ENCODE measurements around the gene NAV2. TPM values are rescaled to one million over a fixed set of nuclear protein-coding genes. Genes with fewer than 3 reads are reported as not detected.

NAV2 gene
- total and polyA plus RNA-seq, 2 donors = 2.0 to 5.8 TPM

- Histone ChIP-seq H3K9me3 (ENCODE audit: control insufficient read depth in 2 of 2, insufficient read depth in 1 of 2, low read length in 1 of 2) (no peaks in the 10 kb centered on the region), H3K4me3 (ENCODE audit: low read length in 2 of 2) (no peak overlapping the region), H3K27ac (ENCODE audit: low read depth in 1 of 2, low read length in 1 of 2) (no peak overlapping the region), H3K4me1 (ENCODE audit: control insufficient read depth in 2 of 2, insufficient read depth in 2 of 2, low read length in 2 of 2) (no peaks in the 10 kb centered on the region), H3K27me3 (ENCODE audit: control insufficient read depth in 2 of 2, insufficient read depth in 1 of 2, low read length in 1 of 2) (no peaks in the 10 kb centered on the region), H3K36me3 (ENCODE audit: control insufficient read depth in 2 of 2, insufficient read depth in 2 of 2, low read length in 1 of 2) (no peaks in the 10 kb centered on the region)
- DNase-seq (ENCODE audit: low read depth in 6 of 9, low spot score in 9 of 9) = no peak
- 92% methylated on average over 1 of the region's 1 CpG for WGBS
Measured at GRCh38 chr11:20007386-20007785, 294.7 kb downstream of the NAV2 start.

DNA sequence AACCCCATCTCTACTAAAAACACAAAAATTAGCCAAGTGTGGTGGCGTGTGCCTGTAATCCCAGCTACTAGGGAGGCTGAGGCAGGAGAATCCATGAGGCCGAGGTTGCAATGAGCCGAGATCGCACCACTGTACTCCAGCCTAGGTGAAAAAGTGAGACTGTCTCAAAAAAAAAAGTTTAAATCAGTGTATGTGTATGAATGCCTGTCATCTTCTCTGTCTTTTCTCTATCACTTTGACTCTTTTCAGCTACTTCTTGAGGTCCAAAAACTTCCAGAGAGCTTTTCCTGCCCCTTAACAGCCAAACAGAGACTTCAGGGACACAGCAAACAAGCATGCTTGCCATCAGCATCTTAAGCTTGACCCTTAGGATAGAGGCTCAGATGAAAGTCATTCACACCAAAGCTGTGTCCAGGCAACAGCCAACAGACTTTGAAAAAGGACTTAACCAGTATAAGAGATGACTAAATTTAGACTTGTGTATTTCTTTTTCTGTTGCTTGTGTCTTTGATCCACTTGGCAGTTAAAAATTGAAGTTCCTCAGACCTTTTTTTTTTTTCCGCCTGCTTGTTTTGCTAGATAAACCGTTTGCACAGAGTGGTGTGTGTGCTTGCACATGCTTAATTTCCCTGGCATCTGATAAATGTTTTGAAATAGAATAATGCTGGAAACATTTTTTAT lies 295.7 kb downstream of the NAV2 start:
- 75% methylated on average over 6 of the region's 6 CpGs for WGBS
- Histone ChIP-seq H3K27ac (ENCODE audit: low read depth in 1 of 2, low read length in 1 of 2) (no peak overlapping the region), H3K36me3 (ENCODE audit: control insufficient read depth in 2 of 2, insufficient read depth in 2 of 2, low read length in 1 of 2) (no peaks in the 10 kb centered on the region), H3K9me3 (ENCODE audit: control insufficient read depth in 2 of 2, insufficient read depth in 1 of 2, low read length in 1 of 2) (no peaks in the 10 kb centered on the region), H3K27me3 (ENCODE audit: control insufficient read depth in 2 of 2, insufficient read depth in 1 of 2, low read length in 1 of 2) (no peaks in the 10 kb centered on the region), H3K4me3 (ENCODE audit: low read length in 2 of 2) (no peak overlapping the region), H3K4me1 (ENCODE audit: control insufficient read depth in 2 of 2, insufficient read depth in 2 of 2, low read length in 2 of 2) (no peaks in the 10 kb centered on the region)
- DNase-seq (ENCODE audit: low read depth in 6 of 9, low spot score in 9 of 9) = no peak

GRCh38 chr11:20008871-20009644 lies 296.4 kb downstream of the NAV2 start:
- H3K27me3 ChIP-seq (ENCODE audit: control insufficient read depth in 2 of 2, insufficient read depth in 1 of 2, low read length in 1 of 2) = no peaks in the 10 kb centered on the region
- H3K4me3 ChIP-seq (ENCODE audit: low read length in 2 of 2) = no peak overlapping the region
- no peak for DNase-seq (ENCODE audit: low read depth in 6 of 9, low spot score in 9 of 9)
- 60% methylated on average over 10 of the region's 10 CpGs for WGBS
- H3K27ac ChIP-seq (ENCODE audit: low read depth in 1 of 2, low read length in 1 of 2) = no peak overlapping the region
- H3K4me1 ChIP-seq (ENCODE audit: control insufficient read depth in 2 of 2, insufficient read depth in 2 of 2, low read length in 2 of 2) = no peaks in the 10 kb centered on the region
- H3K36me3 ChIP-seq (ENCODE audit: control insufficient read depth in 2 of 2, insufficient read depth in 2 of 2, low read length in 1 of 2) = no peaks in the 10 kb centered on the region
- H3K9me3 ChIP-seq (ENCODE audit: control insufficient read depth in 2 of 2, insufficient read depth in 1 of 2, low read length in 1 of 2) = no peaks in the 10 kb centered on the region

GRCh38 chr11:20010156-20010850 lies 297.7 kb downstream of the NAV2 start:
- H3K36me3 ChIP-seq (ENCODE audit: control insufficient read depth in 2 of 2, insufficient read depth in 2 of 2, low read length in 1 of 2) = no peaks in the 10 kb centered on the region
- no peaks in the 10 kb centered on the region for H3K9me3 ChIP-seq (ENCODE audit: control insufficient read depth in 2 of 2, insufficient read depth in 1 of 2, low read length in 1 of 2)
- no peak overlapping the region for H3K27ac ChIP-seq (ENCODE audit: low read depth in 1 of 2, low read length in 1 of 2)
- H3K4me3 ChIP-seq (ENCODE audit: low read length in 2 of 2) = no peak overlapping the region
- DNase-seq (ENCODE audit: low read depth in 6 of 9, low spot score in 9 of 9) = no peak
- H3K27me3 ChIP-seq (ENCODE audit: control insufficient read depth in 2 of 2, insufficient read depth in 1 of 2, low read length in 1 of 2) = no peaks in the 10 kb centered on the region
- WGBS = 95% methylated on average over 8 of the region's 8 CpGs
- H3K4me1 ChIP-seq (ENCODE audit: control insufficient read depth in 2 of 2, insufficient read depth in 2 of 2, low read length in 2 of 2) = no peaks in the 10 kb centered on the region

- WGBS = 94% methylated on average over 3 of the region's 3 CpGs
- no peak for DNase-seq (ENCODE audit: low read depth in 6 of 9, low spot score in 9 of 9)
Measured at GRCh38 chr11:20010851-20011225, 298.2 kb downstream of the NAV2 start.

DNA sequence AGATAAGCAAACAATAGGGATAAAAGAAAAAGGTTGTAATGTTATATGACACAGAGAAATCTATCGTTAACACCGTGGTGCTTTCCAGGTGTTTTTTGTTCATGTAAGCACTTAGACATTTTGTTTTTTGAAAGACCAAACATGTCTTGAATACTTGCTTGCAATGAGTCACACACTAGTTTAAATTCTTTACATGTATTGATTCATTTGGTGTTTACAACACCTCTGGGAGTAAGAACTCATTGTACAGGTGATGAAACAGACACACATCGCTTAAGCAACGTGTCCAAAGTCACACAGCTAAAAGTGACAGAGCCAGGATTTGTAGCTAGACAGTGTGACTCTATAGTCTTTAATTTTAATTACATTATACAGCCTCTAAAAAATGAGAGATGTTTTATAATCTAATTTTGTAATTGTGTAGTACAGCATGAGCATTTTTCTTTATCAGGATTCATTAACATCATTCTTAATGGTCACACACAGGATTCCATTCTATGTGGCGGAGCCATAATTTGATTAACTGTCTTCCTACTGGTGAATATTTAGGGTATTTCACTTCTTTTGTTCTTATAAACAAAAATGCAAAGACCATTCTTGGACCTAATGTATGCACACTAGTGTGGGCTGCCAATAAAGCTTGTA lies 298.8 kb downstream of the NAV2 start:
- no peaks in the 10 kb centered on the region for H3K27me3 ChIP-seq (ENCODE audit: control insufficient read depth in 2 of 2, insufficient read depth in 1 of 2, low read length in 1 of 2)
- H3K27ac ChIP-seq (ENCODE audit: low read depth in 1 of 2, low read length in 1 of 2) = no peak overlapping the region
- no peaks in the 10 kb centered on the region for H3K4me1 ChIP-seq (ENCODE audit: control insufficient read depth in 2 of 2, insufficient read depth in 2 of 2, low read length in 2 of 2)
- DNase-seq (ENCODE audit: low read depth in 6 of 9, low spot score in 9 of 9) = no peak
- H3K4me3 ChIP-seq (ENCODE audit: low read length in 2 of 2) = no peak overlapping the region
- WGBS = 94% methylated on average over 5 of the region's 5 CpGs
- no peaks in the 10 kb centered on the region for H3K36me3 ChIP-seq (ENCODE audit: control insufficient read depth in 2 of 2, insufficient read depth in 2 of 2, low read length in 1 of 2)
- no peaks in the 10 kb centered on the region for H3K9me3 ChIP-seq (ENCODE audit: control insufficient read depth in 2 of 2, insufficient read depth in 1 of 2, low read length in 1 of 2)

More at GRCh38 chr11:20010851-20011225, 298.2 kb downstream of the NAV2 start:
- Histone ChIP-seq H3K4me3 (ENCODE audit: low read length in 2 of 2) (no peak overlapping the region), H3K27me3 (ENCODE audit: control insufficient read depth in 2 of 2, insufficient read depth in 1 of 2, low read length in 1 of 2) (no peaks in the 10 kb centered on the region), H3K36me3 (ENCODE audit: control insufficient read depth in 2 of 2, insufficient read depth in 2 of 2, low read length in 1 of 2) (no peaks in the 10 kb centered on the region), H3K9me3 (ENCODE audit: control insufficient read depth in 2 of 2, insufficient read depth in 1 of 2, low read length in 1 of 2) (no peaks in the 10 kb centered on the region), H3K27ac (ENCODE audit: low read depth in 1 of 2, low read length in 1 of 2) (no peak overlapping the region), H3K4me1 (ENCODE audit: control insufficient read depth in 2 of 2, insufficient read depth in 2 of 2, low read length in 2 of 2) (no peaks in the 10 kb centered on the region)

DNA sequence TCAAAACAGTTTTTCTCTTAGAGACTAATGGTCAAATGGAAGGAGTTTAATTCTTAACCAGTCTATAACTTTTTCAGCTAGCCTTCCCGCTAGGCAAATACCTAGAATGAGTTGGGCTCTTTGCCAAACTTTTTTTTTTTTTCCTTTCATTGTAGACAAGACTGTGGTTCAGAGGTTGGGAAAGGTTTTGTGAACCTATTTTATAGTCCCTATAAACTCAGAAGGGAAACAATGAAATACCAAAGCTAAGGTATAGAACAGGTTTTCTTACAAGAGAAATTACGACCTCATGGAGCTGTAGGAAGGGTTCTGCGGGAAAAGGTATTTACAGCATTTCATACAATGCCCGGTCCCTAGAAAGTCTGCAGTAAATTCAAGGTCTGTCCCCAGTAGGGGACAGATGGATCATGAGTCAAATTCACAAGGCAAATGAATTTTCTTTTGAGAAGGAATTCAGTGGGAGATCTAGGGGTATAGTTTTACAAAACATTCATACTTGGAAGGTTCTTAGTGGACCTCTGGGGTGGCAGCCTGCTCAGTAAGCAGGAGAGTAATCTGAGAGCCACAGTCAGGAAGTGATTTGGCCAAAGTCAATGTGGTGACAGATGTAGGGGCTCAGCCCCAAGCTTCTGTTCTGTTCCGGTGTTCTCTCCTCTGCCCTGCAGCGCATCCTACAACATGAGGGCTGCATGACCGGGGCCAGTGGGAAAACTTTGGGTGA lies 300.9 kb downstream of the NAV2 start:
- no peaks in the 10 kb centered on the region for H3K9me3 ChIP-seq (ENCODE audit: control insufficient read depth in 2 of 2, insufficient read depth in 1 of 2, low read length in 1 of 2)
- no peaks in the 10 kb centered on the region for H3K4me1 ChIP-seq (ENCODE audit: control insufficient read depth in 2 of 2, insufficient read depth in 2 of 2, low read length in 2 of 2)
- peak overlapping the region in 1 of 2 donors; percentile 10 for H3K27ac ChIP-seq (ENCODE audit: low read depth in 1 of 2, low read length in 1 of 2)
- H3K36me3 ChIP-seq (ENCODE audit: control insufficient read depth in 2 of 2, insufficient read depth in 2 of 2, low read length in 1 of 2) = no peaks in the 10 kb centered on the region
- WGBS = 44% methylated on average over 7 of the region's 7 CpGs
- DNase-seq (ENCODE audit: low read depth in 6 of 9, low spot score in 9 of 9) = no peak
- H3K4me3 ChIP-seq (ENCODE audit: low read length in 2 of 2) = no peak overlapping the region
- no peaks in the 10 kb centered on the region for H3K27me3 ChIP-seq (ENCODE audit: control insufficient read depth in 2 of 2, insufficient read depth in 1 of 2, low read length in 1 of 2)

DNA sequence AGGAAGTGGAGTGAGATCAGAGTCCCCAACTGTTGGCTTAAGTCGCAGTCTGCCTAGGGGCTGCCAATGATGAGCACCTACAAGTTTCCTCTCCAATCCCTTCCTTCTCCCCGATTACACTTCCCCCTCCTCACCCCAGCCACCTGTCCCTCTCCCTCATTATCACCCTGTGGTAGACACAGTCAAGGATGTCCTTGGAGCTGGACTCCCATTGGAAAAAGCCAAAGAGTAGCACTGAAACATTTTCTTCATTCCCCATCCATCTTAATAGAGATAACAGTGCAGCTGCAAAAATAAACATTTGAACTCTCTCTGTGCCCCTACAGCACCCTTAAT lies 301.4 kb downstream of the NAV2 start:
- Histone ChIP-seq H3K9me3 (ENCODE audit: control insufficient read depth in 2 of 2, insufficient read depth in 1 of 2, low read length in 1 of 2) (no peaks in the 10 kb centered on the region), H3K36me3 (ENCODE audit: control insufficient read depth in 2 of 2, insufficient read depth in 2 of 2, low read length in 1 of 2) (no peaks in the 10 kb centered on the region), H3K4me1 (ENCODE audit: control insufficient read depth in 2 of 2, insufficient read depth in 2 of 2, low read length in 2 of 2) (no peaks in the 10 kb centered on the region), H3K27ac (ENCODE audit: low read depth in 1 of 2, low read length in 1 of 2) (peak overlapping the region in 1 of 2 donors; percentile 10), H3K4me3 (ENCODE audit: low read length in 2 of 2) (no peak overlapping the region), H3K27me3 (ENCODE audit: control insufficient read depth in 2 of 2, insufficient read depth in 1 of 2, low read length in 1 of 2) (no peaks in the 10 kb centered on the region)
- no peak for DNase-seq (ENCODE audit: low read depth in 6 of 9, low spot score in 9 of 9)
- 10% methylated on average over 2 of the region's 2 CpGs for WGBS

Measured in thymus (tissue), 11 donors.